Astrocyte (in vitro differentiated cells and primary cell): ENCODE measurements around the gene RPS6KA1. TPM values are rescaled to one million over a fixed set of nuclear protein-coding genes. Genes with fewer than 3 reads are reported as not detected.

Source experiments
- DNase-seq: peaks from one replicate; pipeline ENCODE4 v3.0.0-alpha.2; 2010; ENCODE audit warnings: low read depth
- FAIRE-seq: peaks from 2 replicates; lab custom pipeline; 2011; peaks lifted over from hg19 to GRCh38; lab: Jason Lieb, UNC
- H2AFZ ChIP-seq: 2 replicates; pipeline ENCODE4 v1.6.0; 2012; ENCODE audit warnings: low read depth, low read length, inconsistent platforms
- H3K27ac ChIP-seq: 2 replicates; pipeline ENCODE4 v1.5.1; 2011; ENCODE audit warnings: low read depth, low read length, inconsistent platforms
- H3K27me3 ChIP-seq: 2 replicates; pipeline ENCODE4 v1.6.0; 2011; ENCODE audit warnings: low read length, inconsistent platforms; ENCODE audit not compliant: insufficient read depth
- H3K36me3 ChIP-seq: 2 replicates; pipeline ENCODE4 v1.5.1; 2011; ENCODE audit warnings: low read length, inconsistent platforms; ENCODE audit not compliant: insufficient read depth
- H3K4me1 ChIP-seq: 2 replicates; pipeline ENCODE4 v1.5.1; 2011; ENCODE audit warnings: low read length, inconsistent platforms; ENCODE audit not compliant: insufficient read depth
- H3K4me2 ChIP-seq: 2 replicates; pipeline ENCODE4 v1.6.0; 2012; ENCODE audit warnings: low read length, inconsistent platforms
- H3K4me3 ChIP-seq: 2 replicates; pipeline ENCODE4 v1.5.1; 2011; ENCODE audit warnings: low read depth, mild to moderate bottlenecking, low read length, inconsistent platforms; ENCODE audit not compliant: insufficient read depth
- H3K79me2 ChIP-seq: 2 replicates; pipeline ENCODE4 v1.6.0; 2012; ENCODE audit warnings: mild to moderate bottlenecking, low read length, inconsistent platforms; ENCODE audit not compliant: insufficient read depth
- H3K9ac ChIP-seq: 2 replicates; pipeline ENCODE4 v1.6.0; 2012; ENCODE audit warnings: mild to moderate bottlenecking, low read length, inconsistent platforms
- H3K9me3 ChIP-seq: 2 replicates; pipeline ENCODE4 v1.5.1; 2012; ENCODE audit warnings: low read depth, mild to moderate bottlenecking, low read length, inconsistent platforms; ENCODE audit not compliant: insufficient read depth
- H4K20me1 ChIP-seq: 2 replicates; pipeline ENCODE4 v1.6.0; 2012; ENCODE audit warnings: low read length, inconsistent platforms; ENCODE audit not compliant: insufficient read depth
- H3K27ac Mint-ChIP-seq: one replicate; pipeline ENCODE4 v1.8.0; 2021; ENCODE audit warnings: mild to moderate bottlenecking, mixed read lengths; ENCODE audit not compliant: unreplicated experiment
- H3K27me3 Mint-ChIP-seq: one replicate; pipeline ENCODE4 v1.8.0; 2021; ENCODE audit warnings: low read depth, mixed read lengths; ENCODE audit not compliant: unreplicated experiment
- H3K36me3 Mint-ChIP-seq: one replicate; pipeline ENCODE4 v1.8.0; 2021; ENCODE audit warnings: low read depth, mixed read lengths; ENCODE audit not compliant: unreplicated experiment
- H3K4me1 Mint-ChIP-seq: one replicate; pipeline ENCODE4 v1.8.0; 2021; ENCODE audit warnings: low read depth, mixed read lengths; ENCODE audit not compliant: unreplicated experiment
- H3K4me3 Mint-ChIP-seq: one replicate; pipeline ENCODE4 v1.8.0; 2021; ENCODE audit warnings: mild to moderate bottlenecking, moderate library complexity, mixed read lengths; ENCODE audit not compliant: unreplicated experiment
- H3K9me3 Mint-ChIP-seq: one replicate; pipeline ENCODE4 v1.8.0; 2021; ENCODE audit warnings: mild to moderate bottlenecking, mixed read lengths; ENCODE audit not compliant: unreplicated experiment
- EZH2 ChIP-seq: IDR thresholded peaks from 2 replicates; pipeline ENCODE4 v1.6.1; 2012; ENCODE audit warnings: mild to moderate bottlenecking, low read length, inconsistent platforms; ENCODE audit not compliant: insufficient read depth
- total RNA-seq: library from RNA; stranded (reverse); gene quantifications from 2 replicates; pipeline ENCODE4 v1.2.1, GENCODE V29; 2021
- TF ChIP-seq, protein P1 (sequence below): IDR thresholded peaks from 2 replicates; pipeline ENCODE4 v1.5.1; 2011; ENCODE audit warnings: low read depth, mild to moderate bottlenecking, inconsistent platforms, low read length, moderate library complexity; ENCODE audit not compliant: insufficient read depth

Gene RPS6KA1
- total RNA-seq, 1 donor from 2014 or later, result 11.8 TPM

DNA sequence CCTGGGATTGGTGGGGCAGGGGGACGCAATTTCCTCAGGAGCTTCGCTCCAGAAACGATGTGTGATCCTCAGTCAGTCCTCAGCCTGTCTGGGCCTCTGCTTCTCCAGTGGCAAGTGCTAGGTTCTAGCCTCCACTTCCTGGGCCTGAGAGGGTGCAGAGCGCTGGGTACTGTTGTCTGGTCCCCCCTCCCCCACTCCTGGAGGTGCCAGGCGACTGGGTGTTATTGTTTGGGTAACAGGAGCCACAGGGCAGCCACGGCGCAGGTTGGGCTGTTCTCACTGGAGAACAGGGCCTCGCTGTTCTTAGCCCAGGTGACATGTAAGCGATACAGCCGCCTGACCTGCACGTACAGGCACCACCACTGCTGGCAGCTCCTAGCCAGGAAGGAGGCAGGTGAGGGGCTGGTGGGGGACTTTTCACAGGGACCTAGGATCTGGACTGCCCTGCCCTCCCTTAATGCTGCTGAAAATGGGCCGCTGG lies 2.1 kb downstream of the RPS6KA1 start:
- no peak overlapping the region for H2AFZ ChIP-seq
- peak overlapping the region; percentile 72 for H3K27ac Mint-ChIP-seq
- TF ChIP-seq, protein P1, sequence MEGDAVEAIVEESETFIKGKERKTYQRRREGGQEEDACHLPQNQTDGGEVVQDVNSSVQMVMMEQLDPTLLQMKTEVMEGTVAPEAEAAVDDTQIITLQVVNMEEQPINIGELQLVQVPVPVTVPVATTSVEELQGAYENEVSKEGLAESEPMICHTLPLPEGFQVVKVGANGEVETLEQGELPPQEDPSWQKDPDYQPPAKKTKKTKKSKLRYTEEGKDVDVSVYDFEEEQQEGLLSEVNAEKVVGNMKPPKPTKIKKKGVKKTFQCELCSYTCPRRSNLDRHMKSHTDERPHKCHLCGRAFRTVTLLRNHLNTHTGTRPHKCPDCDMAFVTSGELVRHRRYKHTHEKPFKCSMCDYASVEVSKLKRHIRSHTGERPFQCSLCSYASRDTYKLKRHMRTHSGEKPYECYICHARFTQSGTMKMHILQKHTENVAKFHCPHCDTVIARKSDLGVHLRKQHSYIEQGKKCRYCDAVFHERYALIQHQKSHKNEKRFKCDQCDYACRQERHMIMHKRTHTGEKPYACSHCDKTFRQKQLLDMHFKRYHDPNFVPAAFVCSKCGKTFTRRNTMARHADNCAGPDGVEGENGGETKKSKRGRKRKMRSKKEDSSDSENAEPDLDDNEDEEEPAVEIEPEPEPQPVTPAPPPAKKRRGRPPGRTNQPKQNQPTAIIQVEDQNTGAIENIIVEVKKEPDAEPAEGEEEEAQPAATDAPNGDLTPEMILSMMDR, result no peak
- no peak for TF ChIP-seq EZH2

DNA sequence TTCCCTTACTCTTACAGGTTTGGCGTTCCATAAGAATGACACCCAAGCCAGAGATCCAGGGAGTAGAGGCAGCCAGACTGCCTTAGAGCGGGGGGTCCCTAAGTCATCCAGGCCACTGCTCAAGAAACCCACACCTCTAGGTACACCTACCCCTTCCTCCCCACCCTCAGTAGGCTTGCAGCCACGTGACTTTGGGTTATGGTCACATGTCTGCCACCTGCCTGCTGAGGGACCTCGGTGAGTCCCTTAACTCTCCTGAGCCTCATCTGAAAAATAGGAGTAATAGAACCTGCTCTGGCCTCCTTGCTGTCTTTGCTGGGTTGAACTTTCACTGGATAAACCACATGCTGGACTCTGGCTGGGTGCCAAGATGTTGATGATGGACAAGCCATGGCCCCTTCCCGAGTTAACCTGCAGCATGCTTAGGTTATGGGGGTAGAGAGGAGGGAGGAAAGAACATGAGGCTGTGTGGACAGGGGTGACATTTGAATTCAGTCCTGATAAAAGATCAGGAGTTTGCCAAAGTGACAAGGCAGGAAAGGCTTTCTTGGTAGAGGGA lies 4.5 kb downstream of the RPS6KA1 start:
- H3K9me3 Mint-ChIP-seq, result no peaks in the 10 kb centered on the region
- peaks cover 2% of the 10 kb centered on the region for H3K27me3 Mint-ChIP-seq
- H3K4me1 ChIP-seq, result peaks cover 15% of the 10 kb centered on the region
- H2AFZ ChIP-seq, result no peak overlapping the region
- H3K9me3 ChIP-seq, result no peaks in the 10 kb centered on the region
- TF ChIP-seq, protein P1, result no peak
- TF ChIP-seq EZH2, result no peak
- peaks cover 4% of the 10 kb centered on the region for H3K36me3 Mint-ChIP-seq
- H3K27me3 ChIP-seq, result no peaks in the 10 kb centered on the region
- DNase-seq (no peak), FAIRE-seq (no peak)
- H4K20me1 ChIP-seq, result no peaks in the 10 kb centered on the region
- no peak overlapping the region for H3K4me3 Mint-ChIP-seq
- no peak overlapping the region for H3K4me3 ChIP-seq
- H3K27ac ChIP-seq, result no peak overlapping the region
- H3K9ac ChIP-seq, result no peak overlapping the region
- H3K4me1 Mint-ChIP-seq, result peaks cover 2% of the 10 kb centered on the region
- H3K36me3 ChIP-seq, result no peaks in the 10 kb centered on the region
- no peaks in the 10 kb centered on the region for H3K79me2 ChIP-seq
- H3K27ac Mint-ChIP-seq, result no peak overlapping the region
- no peak overlapping the region for H3K4me2 ChIP-seq

More for the DNA sequence above, 2.1 kb downstream of the RPS6KA1 start:
- H3K9ac ChIP-seq, result no peak overlapping the region
- H3K4me2 ChIP-seq, result peak overlapping the region; percentile 85
- Mint-ChIP-seq H3K4me3 (peak overlapping the region; percentile 85), H3K36me3 (peaks cover 3% of the 10 kb centered on the region), H3K27me3 (peaks cover 3% of the 10 kb centered on the region), H3K9me3 (no peaks in the 10 kb centered on the region), H3K4me1 (peaks cover 3% of the 10 kb centered on the region)
- peaks cover 15% of the 10 kb centered on the region for H3K4me1 ChIP-seq
- H3K27me3 ChIP-seq, result no peaks in the 10 kb centered on the region
- no peaks in the 10 kb centered on the region for H3K36me3 ChIP-seq
- H3K4me3 ChIP-seq, result no peak overlapping the region
- H3K9me3 ChIP-seq, result no peaks in the 10 kb centered on the region
- no peak overlapping the region for H3K27ac ChIP-seq
- no peaks in the 10 kb centered on the region for H3K79me2 ChIP-seq
- no peaks in the 10 kb centered on the region for H4K20me1 ChIP-seq
- FAIRE-seq (no peak), DNase-seq (no peak)

DNA sequence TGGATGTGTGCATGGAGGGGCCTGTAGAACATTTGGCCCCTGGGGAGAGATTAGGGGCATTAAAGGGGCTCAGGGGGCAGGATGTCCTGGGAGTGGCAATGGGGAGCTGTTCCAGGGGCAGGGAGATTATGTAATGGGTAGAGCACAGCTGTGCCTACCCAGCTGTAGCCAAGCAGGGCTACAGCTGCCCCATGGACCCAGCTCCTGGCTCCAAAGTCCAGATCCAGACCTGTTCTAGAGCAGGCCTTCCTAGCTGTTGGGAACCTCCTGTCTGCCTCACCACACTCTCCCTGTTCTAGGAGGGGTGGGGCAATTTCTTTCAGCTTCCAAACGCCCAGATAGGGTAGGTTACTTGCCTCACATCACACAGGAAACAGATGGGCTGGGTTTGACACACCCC lies 5.6 kb downstream of the RPS6KA1 start:
- Histone ChIP-seq H4K20me1 (no peaks in the 10 kb centered on the region), H3K27me3 (no peaks in the 10 kb centered on the region), H3K4me2 (no peak overlapping the region), H3K36me3 (no peaks in the 10 kb centered on the region), H3K4me1 (peaks cover 12% of the 10 kb centered on the region), H3K9me3 (no peaks in the 10 kb centered on the region), H3K4me3 (no peak overlapping the region), H3K9ac (no peak overlapping the region), H3K27ac (no peak overlapping the region), H2AFZ (no peak overlapping the region), H3K79me2 (no peaks in the 10 kb centered on the region)
- no peaks in the 10 kb centered on the region for H3K9me3 Mint-ChIP-seq
- H3K36me3 Mint-ChIP-seq, result peaks cover 4% of the 10 kb centered on the region
- TF ChIP-seq EZH2, result no peak
- TF ChIP-seq, protein P1, result no peak
- H3K27me3 Mint-ChIP-seq, result no peaks in the 10 kb centered on the region
- no peak overlapping the region for H3K27ac Mint-ChIP-seq
- FAIRE-seq (no peak), DNase-seq (no peak)
- peaks cover under 1% of the 10 kb centered on the region for H3K4me1 Mint-ChIP-seq
- no peak overlapping the region for H3K4me3 Mint-ChIP-seq
